ENCODE data around the gene C7orf25. TPM values are rescaled to one million over a fixed set of nuclear protein-coding genes. Genes with fewer than 3 reads are reported as not detected.

Gene C7orf25
- total RNA-seq, 1 experiment from 2014 or later = 3.2 TPM

DNA sequence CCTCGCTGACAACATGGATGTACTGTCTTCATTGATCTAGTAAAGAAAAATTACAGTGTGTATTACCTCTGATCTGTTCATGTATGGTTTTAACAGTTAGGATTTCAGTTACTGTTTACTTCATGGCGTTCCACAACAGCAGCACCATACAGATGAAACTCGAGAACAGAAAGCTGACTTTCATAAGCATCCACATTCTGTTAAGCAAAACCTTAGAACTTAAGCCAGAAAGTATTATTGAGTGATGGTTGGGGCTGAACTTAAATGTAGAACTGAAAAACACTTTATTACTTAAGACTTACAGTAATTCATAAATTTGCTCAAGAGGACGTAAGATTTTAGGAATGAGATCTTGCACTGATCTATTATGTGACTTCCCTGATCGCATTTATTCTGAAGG lies 24.0 kb upstream of the C7orf25 start:
- H3K4me1 ChIP-seq (ENCODE audit: insufficient read depth, low read length) = peaks cover 10% of the 10 kb centered on the region; the same call in 1 of the 2 replicates
- CTCF ChIA-PET = interaction anchor here (0.7 kb wide), 1 partner anchor 69 kb away, joined by 5 read pairs; no protein-coding TSS in a partner anchor
- peaks cover 41% of the 10 kb centered on the region for H3K36me3 ChIP-seq (ENCODE audit: low read depth, low read length)
- POLR2A ChIA-PET (ENCODE audit: unreplicated experiment) = no interaction called here
- peaks cover 42% of the 10 kb centered on the region for H3K79me2 ChIP-seq (ENCODE audit: low read length)
- TF ChIP-seq, protein P1, sequence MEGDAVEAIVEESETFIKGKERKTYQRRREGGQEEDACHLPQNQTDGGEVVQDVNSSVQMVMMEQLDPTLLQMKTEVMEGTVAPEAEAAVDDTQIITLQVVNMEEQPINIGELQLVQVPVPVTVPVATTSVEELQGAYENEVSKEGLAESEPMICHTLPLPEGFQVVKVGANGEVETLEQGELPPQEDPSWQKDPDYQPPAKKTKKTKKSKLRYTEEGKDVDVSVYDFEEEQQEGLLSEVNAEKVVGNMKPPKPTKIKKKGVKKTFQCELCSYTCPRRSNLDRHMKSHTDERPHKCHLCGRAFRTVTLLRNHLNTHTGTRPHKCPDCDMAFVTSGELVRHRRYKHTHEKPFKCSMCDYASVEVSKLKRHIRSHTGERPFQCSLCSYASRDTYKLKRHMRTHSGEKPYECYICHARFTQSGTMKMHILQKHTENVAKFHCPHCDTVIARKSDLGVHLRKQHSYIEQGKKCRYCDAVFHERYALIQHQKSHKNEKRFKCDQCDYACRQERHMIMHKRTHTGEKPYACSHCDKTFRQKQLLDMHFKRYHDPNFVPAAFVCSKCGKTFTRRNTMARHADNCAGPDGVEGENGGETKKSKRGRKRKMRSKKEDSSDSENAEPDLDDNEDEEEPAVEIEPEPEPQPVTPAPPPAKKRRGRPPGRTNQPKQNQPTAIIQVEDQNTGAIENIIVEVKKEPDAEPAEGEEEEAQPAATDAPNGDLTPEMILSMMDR (conservative IDR thresholded peaks at IDR 0.05; ENCODE audit: low read depth, low read length) = no peak
- TF ChIP-seq EZH2phosphoT487 (IDR thresholded peaks at IDR 0.05; ENCODE audit: borderline replicate concordance, low read length) (no peak), EZH2 (IDR thresholded peaks at IDR 0.05; ENCODE audit: low read length, unreplicated experiment) (no peak)
- H2AFZ ChIP-seq (ENCODE audit: low read length) = no peak overlapping the region
- no TSS peak for BruUV-seq (replicated peaks)
- H3K9me2 ChIP-seq (replicated peaks; ENCODE audit: low read length) = no peaks in the 10 kb centered on the region
- ATAC-seq = no peak
- no peak for DNase-seq
- intact Hi-C loops (cut with micrococcal nuclease) = loop anchor here (10.0 kb wide), 1 partner anchor 789 kb away; the partner anchor contains the start of gene COA1
- no peak overlapping the region for H3K4me2 ChIP-seq (ENCODE audit: low read length)
- no peak overlapping the region for H3K27ac ChIP-seq (ENCODE audit: low read length)
- no peak overlapping the region for H3K4me3 ChIP-seq (ENCODE audit: low read length)
- no peaks in the 10 kb centered on the region for H3F3A ChIP-seq (ENCODE audit: low read length, unreplicated experiment)
- no peaks in the 10 kb centered on the region for H3K27me3 ChIP-seq (ENCODE audit: low read length)
- peaks cover 10% of the 10 kb centered on the region; the same call in 1 of the 2 replicates for H4K20me1 ChIP-seq (ENCODE audit: low read length)
- no peaks in the 10 kb centered on the region for H3K9me3 ChIP-seq (ENCODE audit: low read length)
- no peak overlapping the region for H3K9ac ChIP-seq (ENCODE audit: low read length)

DNA sequence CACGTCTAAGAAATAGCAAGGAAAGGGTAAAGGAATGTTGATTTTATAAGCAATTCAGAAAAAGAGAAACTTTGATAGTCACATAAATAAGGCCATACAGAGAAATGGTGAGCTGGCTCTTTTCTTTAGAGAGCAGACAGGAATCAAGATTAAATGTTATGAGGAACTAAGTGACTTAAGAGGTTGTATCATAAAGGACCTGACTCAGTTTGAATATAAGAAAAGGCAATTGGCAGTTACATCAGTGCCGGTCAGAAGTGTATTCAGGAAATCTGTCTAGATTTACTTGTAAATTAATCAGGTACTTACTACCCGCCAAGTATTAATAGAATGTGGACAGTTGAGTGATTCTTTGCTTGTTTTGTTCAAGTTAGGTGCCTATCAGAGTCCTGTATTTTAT lies 22.4 kb upstream of the C7orf25 start:
- TF ChIP-seq EZH2 (IDR thresholded peaks at IDR 0.05; ENCODE audit: low read length, unreplicated experiment) = no peak
- TF ChIP-seq EZH2phosphoT487 (IDR thresholded peaks at IDR 0.05; ENCODE audit: borderline replicate concordance, low read length) = no peak
- TF ChIP-seq, protein P1 (conservative IDR thresholded peaks at IDR 0.05; ENCODE audit: low read depth, low read length) = no peak
- ChIA-PET CTCF (no interaction called here), POLR2A (ENCODE audit: unreplicated experiment) (no interaction called here)
- Histone ChIP-seq H3K9ac (ENCODE audit: low read length) (no peak overlapping the region), H3K79me2 (ENCODE audit: low read length) (peaks cover 58% of the 10 kb centered on the region), H3K4me1 (ENCODE audit: insufficient read depth, low read length) (peaks cover 20% of the 10 kb centered on the region), H3K9me2 (replicated peaks; ENCODE audit: low read length) (no peaks in the 10 kb centered on the region), H4K20me1 (ENCODE audit: low read length) (peaks cover 24% of the 10 kb centered on the region), H2AFZ (ENCODE audit: low read length) (no peak overlapping the region), H3K9me3 (ENCODE audit: low read length) (no peaks in the 10 kb centered on the region), H3K27ac (ENCODE audit: low read length) (no peak overlapping the region), H3K4me3 (ENCODE audit: low read length) (peak overlapping the region; percentile 24; the same call in 1 of the 2 replicates), H3K36me3 (ENCODE audit: low read depth, low read length) (peaks cover 38% of the 10 kb centered on the region), H3K27me3 (ENCODE audit: low read length) (no peaks in the 10 kb centered on the region), H3F3A (ENCODE audit: low read length, unreplicated experiment) (no peaks in the 10 kb centered on the region), H3K4me2 (ENCODE audit: low read length) (peak overlapping the region; percentile 88)
- intact Hi-C loops (cut with micrococcal nuclease) = loop anchor here (5.0 to 10.0 kb wide), 3 partner anchors 38 to 992 kb away; partner anchors contain the start of gene COA1
- no peak for ATAC-seq
- no TSS peak for BruUV-seq (replicated peaks)
- DNase-seq = no peak

Measured in PC-3 (cell line).